ENCODE results near the gene TEKTIP1.

The TEKTIP1 gene

DNA sequence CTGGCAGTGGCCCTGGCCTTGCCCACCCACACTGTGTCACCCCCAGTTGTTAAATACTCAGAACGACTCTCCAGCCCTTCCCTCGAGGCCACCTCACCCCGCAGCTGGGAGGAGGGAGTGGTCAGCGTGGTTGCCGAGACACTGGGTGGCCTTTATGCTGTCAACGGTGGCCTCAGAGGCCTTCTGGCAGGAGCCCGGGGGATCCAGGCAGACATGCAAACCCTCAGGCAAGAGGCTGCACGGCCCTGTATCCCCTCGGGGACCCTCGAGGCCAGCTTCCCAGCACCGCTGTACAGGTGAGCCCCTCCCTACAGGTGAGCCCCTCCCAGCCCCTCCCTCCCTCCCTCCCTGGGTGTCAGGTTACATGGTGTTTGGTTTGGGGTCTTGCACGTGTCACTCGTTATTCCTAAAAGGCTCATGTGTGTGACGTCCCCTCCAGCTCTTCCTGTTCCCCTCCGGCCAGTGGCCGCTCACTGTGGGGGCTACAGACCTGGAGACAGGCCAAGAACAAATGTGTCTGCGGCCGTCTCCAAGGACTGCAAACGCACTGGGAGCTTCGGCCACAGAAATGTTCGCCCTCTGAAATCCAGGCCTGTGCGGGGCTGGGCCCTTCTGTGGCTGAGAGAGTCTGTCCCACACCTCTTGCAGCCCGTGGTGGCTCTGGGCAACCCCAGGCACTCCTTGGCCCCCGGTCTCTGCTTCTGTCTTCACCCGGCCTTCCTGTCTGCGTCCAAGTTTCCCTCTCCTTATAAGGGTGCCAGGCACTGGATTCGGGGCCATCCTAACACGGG lies at the start of gene TEKTIP1:
TEKTIP1 (plus strand) TSS at position 210 of the 791 bp plus-strand sequence; CDS start at position 214, 4 bp downstream.
- TF ChIP-seq EZH2 (IDR thresholded peaks at IDR 0.05; ENCODE audit: borderline replicate concordance, low read length) = no peak
- TF ChIP-seq, protein P1, sequence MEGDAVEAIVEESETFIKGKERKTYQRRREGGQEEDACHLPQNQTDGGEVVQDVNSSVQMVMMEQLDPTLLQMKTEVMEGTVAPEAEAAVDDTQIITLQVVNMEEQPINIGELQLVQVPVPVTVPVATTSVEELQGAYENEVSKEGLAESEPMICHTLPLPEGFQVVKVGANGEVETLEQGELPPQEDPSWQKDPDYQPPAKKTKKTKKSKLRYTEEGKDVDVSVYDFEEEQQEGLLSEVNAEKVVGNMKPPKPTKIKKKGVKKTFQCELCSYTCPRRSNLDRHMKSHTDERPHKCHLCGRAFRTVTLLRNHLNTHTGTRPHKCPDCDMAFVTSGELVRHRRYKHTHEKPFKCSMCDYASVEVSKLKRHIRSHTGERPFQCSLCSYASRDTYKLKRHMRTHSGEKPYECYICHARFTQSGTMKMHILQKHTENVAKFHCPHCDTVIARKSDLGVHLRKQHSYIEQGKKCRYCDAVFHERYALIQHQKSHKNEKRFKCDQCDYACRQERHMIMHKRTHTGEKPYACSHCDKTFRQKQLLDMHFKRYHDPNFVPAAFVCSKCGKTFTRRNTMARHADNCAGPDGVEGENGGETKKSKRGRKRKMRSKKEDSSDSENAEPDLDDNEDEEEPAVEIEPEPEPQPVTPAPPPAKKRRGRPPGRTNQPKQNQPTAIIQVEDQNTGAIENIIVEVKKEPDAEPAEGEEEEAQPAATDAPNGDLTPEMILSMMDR (IDR thresholded peaks at IDR 0.05; ENCODE audit: low read length) = no peak
- Histone ChIP-seq H4K20me1 (ENCODE audit: insufficient read depth, low read length) (no peaks in the 10 kb centered on the region), H3K9me3 (ENCODE audit: low read length) (no peaks in the 10 kb centered on the region), H3K27me3 (ENCODE audit: insufficient read depth, low read length) (no peaks in the 10 kb centered on the region), H2AFZ (ENCODE audit: low read length) (no peak within 1 kb of the TSS), H3K9me2 (ENCODE audit: low read depth, low read length) (no peaks in the 10 kb centered on the region), H3K4me3 (ENCODE audit: low read depth, low read length, poor library complexity, severe bottlenecking) (no peak within 1 kb of the TSS), H3K9ac (ENCODE audit: low read length) (no peak within 1 kb of the TSS), H3K4me1 (ENCODE audit: insufficient read depth, low read length, severe bottlenecking) (peaks cover under 1% of the 10 kb centered on the region), H3K27ac (ENCODE audit: low read depth, low read length, poor library complexity, severe bottlenecking) (no peak within 1 kb of the TSS), H3K79me2 (ENCODE audit: insufficient read depth, low read length) (no peaks in the 10 kb centered on the region), H3K36me3 (ENCODE audit: insufficient read depth, low read length) (peaks cover 35% of the 10 kb centered on the region), H3K4me2 (ENCODE audit: low read length) (no peak within 1 kb of the TSS), H3F3A (ENCODE audit: insufficient read depth, low read length) (no peaks in the 10 kb centered on the region)

DNA sequence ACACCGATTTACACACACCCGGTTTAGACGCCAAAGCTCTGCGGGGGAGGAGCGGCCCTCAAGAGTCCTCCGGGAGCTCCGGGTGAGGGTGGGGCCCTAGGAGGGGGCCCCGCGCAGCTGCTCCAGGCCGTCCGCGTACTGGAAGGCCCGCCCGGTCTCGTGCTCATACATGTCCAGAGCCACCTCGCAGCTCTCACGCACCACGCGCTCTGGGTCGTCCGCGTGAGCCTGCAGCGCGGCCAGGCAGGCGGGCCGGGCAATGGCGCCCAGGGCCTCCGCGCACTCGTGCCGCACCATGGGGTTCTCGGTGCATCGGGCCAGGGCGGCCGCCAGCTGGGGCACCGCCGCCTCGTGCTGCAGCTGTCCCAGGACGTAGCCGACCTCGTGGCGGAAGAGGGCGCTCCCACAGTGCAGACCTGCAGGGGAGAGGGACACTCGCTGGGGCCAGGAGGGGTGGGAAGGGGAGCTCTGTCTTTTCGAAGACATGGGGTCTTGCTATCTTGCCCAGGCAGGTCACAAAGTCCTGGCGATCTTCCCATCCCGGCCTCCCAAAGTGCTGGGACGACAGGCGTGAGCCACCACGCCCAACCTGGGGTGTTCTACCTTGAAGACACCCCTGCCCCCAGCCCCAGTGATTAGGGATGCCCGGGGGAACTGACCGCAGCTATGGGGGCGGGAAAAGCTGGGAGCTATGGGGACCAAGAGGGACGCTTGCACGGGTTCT lies 47.4 kb upstream of the TEKTIP1 start:
- Histone ChIP-seq H2AFZ (ENCODE audit: low read length) (no peak overlapping the region), H3K4me3 (ENCODE audit: low read depth, low read length, poor library complexity, severe bottlenecking) (no peak overlapping the region), H3K9ac (ENCODE audit: low read length) (no peak overlapping the region), H3K36me3 (ENCODE audit: insufficient read depth, low read length) (peaks cover 42% of the 10 kb centered on the region), H3K4me2 (ENCODE audit: low read length) (no peak overlapping the region), H3K79me2 (ENCODE audit: insufficient read depth, low read length) (no peaks in the 10 kb centered on the region), H3K9me3 (ENCODE audit: low read length) (no peaks in the 10 kb centered on the region), H3K27me3 (ENCODE audit: insufficient read depth, low read length) (no peaks in the 10 kb centered on the region), H4K20me1 (ENCODE audit: insufficient read depth, low read length) (no peaks in the 10 kb centered on the region), H3K9me2 (ENCODE audit: low read depth, low read length) (no peaks in the 10 kb centered on the region), H3F3A (ENCODE audit: insufficient read depth, low read length) (no peaks in the 10 kb centered on the region), H3K4me1 (ENCODE audit: insufficient read depth, low read length, severe bottlenecking) (peaks cover 12% of the 10 kb centered on the region), H3K27ac (ENCODE audit: low read depth, low read length, poor library complexity, severe bottlenecking) (no peak overlapping the region)
- no peak for TF ChIP-seq EZH2 (IDR thresholded peaks at IDR 0.05; ENCODE audit: borderline replicate concordance, low read length)
- TF ChIP-seq, protein P1 (IDR thresholded peaks at IDR 0.05; ENCODE audit: low read length) = no peak

DNA sequence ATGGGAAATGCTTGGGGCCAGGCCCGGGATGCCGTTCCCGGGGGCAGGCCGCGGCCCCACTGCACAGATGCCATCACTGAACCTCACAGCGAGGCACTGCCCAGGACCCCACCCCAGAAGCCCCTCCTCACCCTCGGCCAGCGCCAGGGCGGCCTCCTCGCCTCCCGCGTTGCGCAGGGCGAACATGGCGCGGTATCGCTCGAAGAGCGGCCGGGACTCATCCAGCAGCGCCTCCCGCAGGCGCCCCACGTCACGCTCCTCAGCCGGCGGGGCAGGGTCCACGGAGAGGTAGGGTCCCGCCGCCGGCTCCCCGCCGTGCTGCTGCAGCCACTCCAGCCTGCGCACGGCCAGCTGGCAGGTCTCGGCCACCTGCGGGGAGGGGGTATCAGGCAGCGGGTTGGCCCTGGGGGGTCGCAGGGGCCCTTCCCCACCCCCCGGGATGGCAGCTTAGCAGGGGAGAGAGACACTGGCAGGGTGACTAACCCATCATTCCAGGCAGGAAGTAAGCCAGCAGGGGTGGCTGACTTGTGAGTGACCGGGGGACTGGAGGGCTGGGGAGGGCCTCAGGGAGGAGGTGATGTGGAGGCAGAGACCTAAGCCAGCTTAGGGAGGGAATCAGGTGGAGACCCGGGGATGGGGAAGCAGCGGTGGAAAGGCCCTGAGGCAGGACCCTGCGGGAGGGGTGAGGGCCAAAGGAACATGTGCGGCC lies 46.7 kb upstream of the TEKTIP1 start:
- Histone ChIP-seq H3K9ac (ENCODE audit: low read length) (no peak overlapping the region), H3K36me3 (ENCODE audit: insufficient read depth, low read length) (peaks cover 49% of the 10 kb centered on the region), H3K4me1 (ENCODE audit: insufficient read depth, low read length, severe bottlenecking) (peaks cover 12% of the 10 kb centered on the region), H3K9me2 (ENCODE audit: low read depth, low read length) (no peaks in the 10 kb centered on the region), H3K79me2 (ENCODE audit: insufficient read depth, low read length) (no peaks in the 10 kb centered on the region), H4K20me1 (ENCODE audit: insufficient read depth, low read length) (no peaks in the 10 kb centered on the region), H3K27me3 (ENCODE audit: insufficient read depth, low read length) (no peaks in the 10 kb centered on the region), H3K27ac (ENCODE audit: low read depth, low read length, poor library complexity, severe bottlenecking) (no peak overlapping the region), H3K4me2 (ENCODE audit: low read length) (no peak overlapping the region), H2AFZ (ENCODE audit: low read length) (no peak overlapping the region), H3K9me3 (ENCODE audit: low read length) (no peaks in the 10 kb centered on the region), H3F3A (ENCODE audit: insufficient read depth, low read length) (no peaks in the 10 kb centered on the region), H3K4me3 (ENCODE audit: low read depth, low read length, poor library complexity, severe bottlenecking) (no peak overlapping the region)
- TF ChIP-seq, protein P1 (IDR thresholded peaks at IDR 0.05; ENCODE audit: low read length) = no peak
- TF ChIP-seq EZH2 (IDR thresholded peaks at IDR 0.05; ENCODE audit: borderline replicate concordance, low read length) = no peak
